ENCODE measurements around the gene ATAD3B.

DNA sequence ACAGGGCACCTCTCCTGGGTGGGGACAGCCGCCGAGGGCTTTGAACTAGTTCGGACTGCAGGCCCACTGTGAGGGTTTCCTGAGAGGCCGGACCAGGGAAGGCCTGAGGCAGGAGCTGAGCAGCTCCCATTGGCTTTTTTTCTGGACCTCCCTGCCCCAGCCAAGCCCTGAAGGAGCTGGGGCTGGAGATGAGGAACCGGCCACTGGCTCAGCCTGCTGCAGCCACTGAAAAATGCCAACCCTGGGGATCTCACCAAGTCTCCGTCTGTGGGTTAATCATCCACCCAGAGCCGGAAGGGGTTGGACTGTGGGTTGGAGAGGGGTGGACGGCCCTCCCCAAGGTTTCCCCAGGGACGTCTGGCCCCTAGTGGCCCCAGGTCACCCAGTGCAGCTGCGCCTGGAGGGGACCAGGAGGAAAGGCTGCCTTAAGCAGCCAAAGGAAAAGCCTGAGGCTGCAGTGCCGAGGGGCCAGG is 33.6 kb upstream of the ATAD3B start:
- TF ChIP-seq, protein P1, sequence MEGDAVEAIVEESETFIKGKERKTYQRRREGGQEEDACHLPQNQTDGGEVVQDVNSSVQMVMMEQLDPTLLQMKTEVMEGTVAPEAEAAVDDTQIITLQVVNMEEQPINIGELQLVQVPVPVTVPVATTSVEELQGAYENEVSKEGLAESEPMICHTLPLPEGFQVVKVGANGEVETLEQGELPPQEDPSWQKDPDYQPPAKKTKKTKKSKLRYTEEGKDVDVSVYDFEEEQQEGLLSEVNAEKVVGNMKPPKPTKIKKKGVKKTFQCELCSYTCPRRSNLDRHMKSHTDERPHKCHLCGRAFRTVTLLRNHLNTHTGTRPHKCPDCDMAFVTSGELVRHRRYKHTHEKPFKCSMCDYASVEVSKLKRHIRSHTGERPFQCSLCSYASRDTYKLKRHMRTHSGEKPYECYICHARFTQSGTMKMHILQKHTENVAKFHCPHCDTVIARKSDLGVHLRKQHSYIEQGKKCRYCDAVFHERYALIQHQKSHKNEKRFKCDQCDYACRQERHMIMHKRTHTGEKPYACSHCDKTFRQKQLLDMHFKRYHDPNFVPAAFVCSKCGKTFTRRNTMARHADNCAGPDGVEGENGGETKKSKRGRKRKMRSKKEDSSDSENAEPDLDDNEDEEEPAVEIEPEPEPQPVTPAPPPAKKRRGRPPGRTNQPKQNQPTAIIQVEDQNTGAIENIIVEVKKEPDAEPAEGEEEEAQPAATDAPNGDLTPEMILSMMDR (IDR thresholded peaks at IDR 0.05; ENCODE audit: low read length): no peak
- TF ChIP-seq EZH2 (IDR thresholded peaks at IDR 0.05; ENCODE audit: borderline replicate concordance, low read length): no peak

Measured in OCI-LY1 (cell line).